RWPE2 (cell line): Measurements from ENCODE around the gene WBP2.

ENCODE experiments used
- ATAC-seq: fragments of 200-7000 bp; cut with Tn5 transposase; 3 replicates; pipeline ENCODE4 v1.9.1; 2021; ENCODE audit warnings: low read depth
- DNase-seq: peaks from one replicate; pipeline ENCODE4 v3.0.0-alpha.2; 2020; ENCODE audit warnings: low spot score
- H3K27ac ChIP-seq: fragments of 450-650 bp; 2 replicates; pipeline ENCODE4 v1.5.1; 2017; ENCODE audit warnings: mild to moderate bottlenecking; ENCODE audit not compliant: poor library complexity, severe bottlenecking
- H3K27me3 ChIP-seq: fragments of 250-450 bp; sonication (Bioruptor Pico); 2 replicates; pipeline ENCODE4 v1.5.1; 2021; ENCODE audit warnings: mild to moderate bottlenecking, moderate library complexity; ENCODE audit not compliant: insufficient read depth, poor library complexity, severe bottlenecking
- H3K36me3 ChIP-seq: fragments of 250-450 bp; sonication (Bioruptor Pico); 2 replicates; pipeline ENCODE4 v1.5.1; 2020; ENCODE audit warnings: low read depth, mild to moderate bottlenecking, moderate library complexity
- H3K4me1 ChIP-seq: fragments of 250-450 bp; sonication (Bioruptor Pico); 2 replicates; pipeline ENCODE4 v1.5.1; 2021; ENCODE audit warnings: mild to moderate bottlenecking, moderate library complexity; ENCODE audit not compliant: insufficient read depth, poor library complexity, severe bottlenecking
- H3K4me3 ChIP-seq: fragments of 250-450 bp; sonication (Bioruptor Pico); 2 replicates; pipeline ENCODE4 v1.5.1; 2021; ENCODE audit warnings: mild to moderate bottlenecking, moderate library complexity; ENCODE audit not compliant: severe bottlenecking
- H3K9me3 ChIP-seq: fragments of 250-450 bp; sonication (Bioruptor Pico); 2 replicates; pipeline ENCODE4 v1.5.1; 2021; ENCODE audit warnings: mild to moderate bottlenecking, moderate library complexity; ENCODE audit not compliant: severe bottlenecking
- TF ChIP-seq, protein P1 (sequence below): fragments of 450-650 bp; IDR thresholded peaks from one replicate; pipeline ENCODE4 v1.5.1; 2017; ENCODE audit warnings: mild to moderate bottlenecking, moderate library complexity; ENCODE audit not compliant: poor library complexity, severe bottlenecking

Gene WBP2

GRCh38 chr17:75896415-75897159 lies 41.5 kb upstream of the WBP2 start, which contains the start of gene TRIM65:
Gene TRIM65 (minus strand): TSS chr17:75896951. CDS start chr17:75896937, 14 bp downstream.
- H3K4me1 ChIP-seq = peaks cover 9% of the 10 kb centered on the region
- peaks cover 38% of the 10 kb centered on the region for H3K36me3 ChIP-seq
- peak; percentile 66 for ATAC-seq
- DNase-seq = peak; percentile 83
- peak within 1 kb of the TSS; percentile 76 for H3K27ac ChIP-seq
- H3K9me3 ChIP-seq = no peaks in the 10 kb centered on the region
- TF ChIP-seq, protein P1, sequence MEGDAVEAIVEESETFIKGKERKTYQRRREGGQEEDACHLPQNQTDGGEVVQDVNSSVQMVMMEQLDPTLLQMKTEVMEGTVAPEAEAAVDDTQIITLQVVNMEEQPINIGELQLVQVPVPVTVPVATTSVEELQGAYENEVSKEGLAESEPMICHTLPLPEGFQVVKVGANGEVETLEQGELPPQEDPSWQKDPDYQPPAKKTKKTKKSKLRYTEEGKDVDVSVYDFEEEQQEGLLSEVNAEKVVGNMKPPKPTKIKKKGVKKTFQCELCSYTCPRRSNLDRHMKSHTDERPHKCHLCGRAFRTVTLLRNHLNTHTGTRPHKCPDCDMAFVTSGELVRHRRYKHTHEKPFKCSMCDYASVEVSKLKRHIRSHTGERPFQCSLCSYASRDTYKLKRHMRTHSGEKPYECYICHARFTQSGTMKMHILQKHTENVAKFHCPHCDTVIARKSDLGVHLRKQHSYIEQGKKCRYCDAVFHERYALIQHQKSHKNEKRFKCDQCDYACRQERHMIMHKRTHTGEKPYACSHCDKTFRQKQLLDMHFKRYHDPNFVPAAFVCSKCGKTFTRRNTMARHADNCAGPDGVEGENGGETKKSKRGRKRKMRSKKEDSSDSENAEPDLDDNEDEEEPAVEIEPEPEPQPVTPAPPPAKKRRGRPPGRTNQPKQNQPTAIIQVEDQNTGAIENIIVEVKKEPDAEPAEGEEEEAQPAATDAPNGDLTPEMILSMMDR = peak; percentile 74
- peak within 1 kb of the TSS; percentile 81 for H3K4me3 ChIP-seq
- H3K27me3 ChIP-seq = no peaks in the 10 kb centered on the region

- DNase-seq = no peak
- ATAC-seq = no peak
- H3K4me3 ChIP-seq = peak overlapping the region; percentile 81
- TF ChIP-seq, protein P1 = no peak
- no peaks in the 10 kb centered on the region for H3K27me3 ChIP-seq
- peaks cover 9% of the 10 kb centered on the region for H3K4me1 ChIP-seq
- H3K27ac ChIP-seq = peak overlapping the region; percentile 76
- peaks cover 36% of the 10 kb centered on the region for H3K36me3 ChIP-seq
- H3K9me3 ChIP-seq = no peaks in the 10 kb centered on the region
Observed at GRCh38 chr17:75895370-75896155, 40.4 kb upstream of the WBP2 start.

DNA sequence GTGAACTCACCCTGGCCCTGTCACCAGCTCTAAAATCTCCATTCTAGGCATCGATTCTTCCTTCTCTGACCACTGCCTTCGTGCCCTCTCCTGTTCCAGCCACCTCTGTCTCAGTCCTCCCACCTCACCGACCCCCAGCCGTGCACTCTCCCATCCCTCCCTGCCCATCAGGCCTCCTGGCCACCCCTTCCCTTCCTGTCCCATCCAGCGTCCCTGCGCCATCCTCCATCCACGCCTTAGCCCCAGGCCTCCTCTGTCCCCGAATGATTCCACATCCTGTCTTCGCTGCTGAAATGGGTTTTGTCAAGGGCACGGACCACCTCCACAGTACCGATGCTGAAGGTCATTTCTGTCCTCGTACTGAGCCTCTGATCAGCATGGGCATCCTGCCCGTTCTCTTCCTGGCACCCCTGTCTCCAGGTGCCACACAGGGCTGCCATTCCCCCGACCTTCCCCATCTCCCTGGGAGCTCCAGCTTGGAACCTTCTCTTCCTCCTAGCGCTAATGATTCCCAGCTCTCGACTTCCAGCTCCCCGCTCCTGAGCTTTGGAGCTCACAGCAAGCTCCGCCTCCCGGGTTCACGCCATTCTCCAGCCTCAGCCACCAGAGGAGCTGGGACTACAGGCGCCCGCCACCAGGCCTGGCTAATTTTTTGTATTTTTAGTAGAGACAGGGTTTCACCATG lies 39.1 kb upstream of the WBP2 start:
- ATAC-seq = no peak

GRCh38 chr17:75893305-75894048 lies 38.3 kb upstream of the WBP2 start:
- no peak overlapping the region for H3K27ac ChIP-seq
- no peaks in the 10 kb centered on the region for H3K9me3 ChIP-seq
- TF ChIP-seq, protein P1 = no peak
- peaks cover 9% of the 10 kb centered on the region for H3K4me1 ChIP-seq
- no peaks in the 10 kb centered on the region for H3K27me3 ChIP-seq
- peaks cover 29% of the 10 kb centered on the region for H3K36me3 ChIP-seq
- no peak for ATAC-seq
- no peak overlapping the region for H3K4me3 ChIP-seq
- DNase-seq = no peak

More for the DNA sequence above, 39.1 kb upstream of the WBP2 start:
- Histone ChIP-seq H3K4me1 (peaks cover 9% of the 10 kb centered on the region), H3K36me3 (peaks cover 36% of the 10 kb centered on the region), H3K27ac (no peak overlapping the region), H3K9me3 (no peaks in the 10 kb centered on the region), H3K27me3 (no peaks in the 10 kb centered on the region), H3K4me3 (no peak overlapping the region)
- TF ChIP-seq, protein P1 = no peak
- DNase-seq = no peak
